Posterior vena cava (tissue), 2 donors: ENCODE measurements around the gene MAPRE2. TPM values are rescaled to one million over a fixed set of nuclear protein-coding genes. Genes with fewer than 3 reads are reported as not detected.

Source experiments
- DNase-seq: peaks from one replicate; pipeline ENCODE4 v3.0.0-alpha.2; 2020; ENCODE audit warnings: low spot score
- intact Hi-C, 2 donors: fragments of 100-400 bp; cut with DNase I; formaldehyde crosslinking; loops; one replicate each; pipeline versions ENCODE4 v1.14.1 to v1.14.2; 2022 to 2023
- total RNA-seq, 2 donors: library from RNA; stranded (reverse); fragmentation: NEBNext Ultra II Directional; extraction: Animal tissue kit (Norgen Biotek cat#: 25700); gene quantifications; one replicate each; pipeline ENCODE4 v1.2.1, GENCODE V29; 2021
- donor health status: DM: yes; HTN: yes; CAD: no.
- donor health status: DM: yes; HTN: yes; CAD: no.

MAPRE2 gene
- total RNA-seq, 2 donors from 2014 or later = 38.7 to 52.8 TPM

DNA sequence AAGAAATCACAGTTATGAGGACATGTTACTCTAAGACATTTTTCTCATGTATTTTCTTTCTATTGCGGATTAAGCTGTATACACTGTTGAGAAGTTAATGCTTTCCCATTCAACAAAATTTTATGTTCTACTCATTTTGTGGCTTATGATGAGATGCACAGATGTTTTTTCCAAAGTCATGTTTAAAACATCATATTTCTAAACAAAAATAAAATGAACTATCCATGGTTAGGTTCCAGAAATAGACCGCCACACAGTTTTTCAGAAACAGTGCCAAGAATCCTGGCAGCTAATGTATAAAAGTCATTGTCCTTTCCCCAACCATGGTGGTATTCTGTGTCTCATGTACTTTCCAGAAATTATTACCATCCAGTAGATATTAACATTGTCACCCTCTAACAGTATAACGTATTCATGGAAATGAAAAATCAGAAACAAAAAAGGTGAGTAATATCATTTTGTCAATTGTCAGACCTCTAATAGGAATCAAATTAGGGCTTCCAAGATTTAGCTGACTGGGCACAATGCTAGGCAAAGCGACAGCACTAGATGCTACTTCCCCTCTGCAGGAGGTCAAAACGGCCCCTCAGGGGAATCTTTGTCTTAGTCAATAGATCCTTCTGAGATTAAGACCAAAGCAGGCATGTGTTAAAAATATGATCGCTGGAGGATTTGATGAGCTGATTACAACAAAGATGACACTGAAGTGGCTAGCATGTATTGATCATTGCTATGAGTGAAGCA, 145.2 kb downstream of the MAPRE2 start:
- no peak for DNase-seq
- intact Hi-C loops = loop anchor here in 1 of 2 donors (2.0 kb wide), 1 partner anchor 56 kb away; no protein-coding TSS in a partner anchor

DNA sequence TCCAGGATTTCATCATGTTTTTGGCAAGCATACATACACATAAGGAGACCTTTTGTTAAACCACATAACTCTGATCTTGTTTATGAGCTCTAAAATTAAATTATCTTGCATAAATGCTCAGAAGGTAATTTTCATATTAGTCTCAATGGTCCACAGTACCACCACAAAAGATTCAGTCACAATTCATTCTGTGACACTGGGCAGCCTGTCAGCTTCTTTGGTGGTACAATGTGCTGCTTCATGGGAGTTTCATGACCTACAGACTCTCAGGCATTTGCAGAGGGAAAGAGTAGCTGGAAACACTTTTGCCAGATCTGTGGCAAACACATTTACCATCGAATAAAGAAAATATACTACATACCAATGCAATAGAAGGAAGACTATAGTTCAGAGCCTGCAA, 148.3 kb downstream of the MAPRE2 start:
- intact Hi-C loops = no loop called here

DNA sequence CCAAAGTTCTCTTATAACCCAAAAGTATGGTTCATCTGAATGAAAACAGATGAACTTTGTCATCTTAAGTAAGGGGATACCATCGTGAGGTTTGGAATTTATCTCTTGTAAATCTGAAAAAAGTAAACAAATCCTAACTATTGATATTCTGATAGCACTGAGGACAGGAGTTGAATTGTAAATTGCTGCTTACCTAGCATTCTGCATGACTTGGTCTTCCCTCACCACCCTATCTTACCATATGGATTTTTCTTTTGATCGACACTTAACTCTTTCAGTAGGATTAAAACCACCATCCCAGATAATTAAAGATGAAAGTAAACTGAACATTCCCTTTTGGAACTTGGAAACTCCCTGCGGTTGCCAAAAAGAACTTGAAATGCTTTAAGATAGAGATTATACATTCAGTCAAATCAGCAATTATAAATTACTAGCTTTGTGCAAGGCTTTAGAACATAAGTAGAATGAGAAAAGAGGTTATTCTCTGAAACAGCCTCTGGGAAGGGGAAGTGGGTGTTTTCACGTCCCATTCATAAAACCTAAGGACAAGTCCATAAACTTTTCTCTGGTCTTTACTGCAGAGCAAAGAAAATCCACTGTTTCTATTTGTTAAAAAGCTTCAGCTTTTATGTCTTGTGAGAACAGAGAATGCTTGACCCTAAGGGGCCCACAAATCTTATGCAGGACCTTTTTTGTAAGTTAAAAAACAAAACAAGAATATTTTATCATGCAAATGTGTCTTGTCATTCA, 149.9 kb downstream of the MAPRE2 start:
- intact Hi-C loops = no loop called here
- no peak for DNase-seq

More for the DNA sequence above, 148.3 kb downstream of the MAPRE2 start:
- no peak for DNase-seq

DNA sequence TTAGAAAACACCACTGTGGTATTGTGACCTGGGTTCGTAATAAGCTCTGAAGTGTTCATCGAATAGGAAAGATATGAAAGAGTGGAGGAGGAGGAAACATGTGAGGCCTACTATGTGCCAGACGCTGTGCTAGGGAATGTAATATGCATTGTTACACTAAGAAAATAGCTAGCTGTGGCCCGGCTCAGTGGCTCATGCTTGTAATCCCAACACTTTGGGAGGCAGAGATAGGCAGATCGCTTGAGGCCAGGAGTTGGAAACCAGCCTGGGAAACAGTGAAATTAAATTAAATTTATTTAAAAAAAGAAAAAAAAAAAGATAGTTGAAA, 150.4 kb downstream of the MAPRE2 start:
- no peak for DNase-seq
- intact Hi-C loops = no loop called here

GRCh38 chr18:35192415-35192814, 151.2 kb downstream of the MAPRE2 start:
- no peak for DNase-seq
- intact Hi-C loops = no loop called here

Other genes with a start within 250 kb of the MAPRE2 start
- gene ZNF397, start 199.6 kb downstream of the MAPRE2 start, total RNA-seq = 10 to 100 TPM; 25.5 to 26.3 TPM
- 10 to 100 TPM; 12.8 to 14.9 TPM for gene ZSCAN30, start 248.8 kb downstream of the MAPRE2 start, total RNA-seq